HG03135 (cell line): ENCODE data around the gene KRTAP2-4.
"Not testable (repeated sequence)": the region's sequence is repeated elsewhere in the genome, so short reads cannot be mapped to it uniquely, and the experiment has no call there.

Experiments
- ATAC-seq: cut with Tn5 transposase; IDR thresholded peaks from one replicate; pipeline ENCODE4 v1.9.1; 2021; ENCODE audit warnings: mild to moderate bottlenecking, moderate library complexity; ENCODE audit not compliant: unreplicated experiment

The KRTAP2-4 gene

DNA sequence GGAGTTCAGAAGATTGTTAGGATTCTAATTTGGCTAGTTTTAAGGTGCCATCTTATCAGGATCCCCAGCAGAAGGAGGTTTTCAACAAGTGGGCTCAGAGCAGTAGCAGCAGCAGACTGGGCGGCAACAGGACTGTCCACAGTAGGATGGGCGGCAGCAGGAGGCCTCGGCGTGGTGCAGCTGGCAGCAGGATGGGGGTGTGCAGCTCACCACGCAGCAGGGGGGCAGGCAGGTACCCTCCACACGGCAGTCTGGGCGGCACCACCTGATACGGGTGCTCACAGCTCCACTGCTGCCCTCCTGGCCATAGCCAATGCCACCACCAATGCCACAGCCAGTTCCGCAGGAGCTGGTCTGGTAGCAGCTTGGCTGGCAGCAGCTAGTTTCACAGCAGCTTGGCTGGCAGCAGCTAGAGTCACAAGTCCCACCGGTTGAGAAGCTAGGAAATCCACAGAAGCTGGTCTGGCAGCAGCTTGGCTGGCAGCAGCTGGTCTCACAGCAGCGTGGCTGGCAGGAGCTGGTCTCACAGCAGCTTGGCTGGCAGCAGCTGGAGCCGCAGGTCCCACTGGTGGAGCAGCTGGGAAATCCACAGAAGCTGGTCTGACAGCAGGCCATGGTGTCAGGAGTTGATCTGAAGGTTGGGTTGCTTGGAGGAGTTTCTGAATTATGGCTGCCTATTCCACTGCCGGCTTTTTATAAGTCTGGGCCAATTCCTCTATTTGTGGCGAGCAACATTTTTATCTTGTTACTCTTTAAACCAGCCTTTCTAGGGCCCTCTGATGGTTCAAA lies 24.7 kb downstream of the KRTAP2-4 start, which contains the start of gene KRTAP1-1:
TSS of gene KRTAP1-1 (minus strand) at position 668 of the 789 bp plus-strand sequence. CDS start at position 615, 53 bp downstream.
- ATAC-seq = not testable (repeated sequence)

DNA sequence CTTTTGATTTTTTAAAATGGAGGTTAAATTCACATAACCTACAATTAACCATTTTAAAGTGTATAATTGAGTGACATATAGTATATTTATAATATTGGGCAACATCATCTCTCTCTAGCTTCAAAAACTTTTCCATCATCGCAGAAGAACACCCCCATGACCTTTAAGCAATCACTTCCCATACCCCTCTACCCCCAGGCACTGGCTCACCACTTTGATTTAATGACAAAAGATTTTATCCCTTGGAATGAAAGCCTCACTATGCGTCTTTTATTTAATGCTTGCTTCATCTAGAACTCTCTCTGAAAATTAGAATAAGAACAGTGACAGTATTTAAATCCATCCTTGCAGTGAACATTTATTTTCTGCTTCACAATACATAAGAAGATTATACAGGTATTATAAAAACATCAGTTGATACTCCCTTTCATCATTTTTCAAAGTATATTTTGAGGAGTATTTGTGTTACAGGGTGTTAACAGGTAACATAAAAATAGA lies 27.8 kb downstream of the KRTAP2-4 start:
- ATAC-seq = no peak

DNA sequence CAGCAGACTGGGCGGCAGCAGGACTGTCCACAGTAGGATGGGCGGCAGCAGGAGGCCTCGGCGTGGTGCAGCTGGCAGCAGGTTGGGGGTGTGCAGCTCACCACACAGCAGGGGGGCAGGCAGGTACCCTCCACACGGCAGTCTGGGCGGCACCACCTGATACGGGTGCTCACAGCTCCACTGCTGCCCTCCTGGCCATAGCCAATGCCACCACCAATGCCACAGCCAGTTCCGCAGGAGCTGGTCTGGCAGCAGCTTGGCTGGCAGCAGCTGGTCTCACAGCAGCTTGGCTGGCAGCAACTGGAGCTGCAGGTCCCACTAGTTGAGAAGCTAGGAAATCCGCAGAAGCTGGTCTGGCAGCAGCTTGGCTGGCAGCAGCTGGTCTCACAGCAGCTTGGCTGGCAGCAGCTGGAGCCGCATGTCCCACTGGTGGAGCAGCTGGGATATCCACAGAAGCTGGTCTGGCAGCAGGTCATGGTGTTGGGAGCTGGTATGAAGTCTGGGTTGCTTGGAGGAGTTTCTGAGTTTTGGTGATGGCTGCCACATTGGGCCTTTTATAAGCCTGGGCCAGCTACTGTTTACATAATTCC lies 31.2 kb downstream of the KRTAP2-4 start, which contains the start of gene KRTAP1-3:
TSS of gene KRTAP1-3 (minus strand) at position 529 of the 590 bp plus-strand sequence. CDS start at position 476, 53 bp downstream.
- not testable (repeated sequence) for ATAC-seq

DNA sequence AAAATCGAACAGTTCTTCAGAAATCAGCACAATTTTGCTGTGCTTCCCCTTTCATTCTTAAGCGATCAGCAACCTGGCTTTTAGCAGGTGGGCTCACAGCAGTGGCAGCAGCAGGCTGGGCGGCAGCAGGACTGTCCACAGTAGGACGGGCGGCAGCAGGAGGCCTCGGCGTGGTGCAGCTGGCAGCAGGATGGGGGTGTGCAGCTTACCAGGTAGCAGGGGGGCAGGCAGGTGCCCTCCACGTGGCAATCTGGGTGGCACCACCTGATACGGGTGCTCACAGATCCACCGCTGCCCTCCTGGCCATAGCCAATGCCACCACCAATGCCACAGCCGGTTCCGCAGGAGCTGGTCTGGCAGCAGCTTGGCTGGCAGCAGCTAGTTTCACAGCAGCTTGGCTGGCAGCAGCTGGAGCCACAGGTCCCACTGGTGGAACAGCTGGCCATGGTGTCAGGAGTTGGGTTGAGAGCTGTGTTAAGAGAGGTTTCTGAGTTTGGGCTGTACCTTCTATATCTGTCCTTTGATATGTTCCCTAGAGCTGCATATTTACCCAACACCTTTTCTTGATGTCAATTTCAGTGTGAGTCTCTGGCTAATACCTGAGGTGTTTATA lies 35.9 kb downstream of the KRTAP2-4 start, which contains the start of gene KRTAP1-4:
TSS of gene KRTAP1-4 (minus strand) at position 563 of the 613 bp plus-strand sequence. CDS start at position 446, 117 bp downstream.
- ATAC-seq = no peak

DNA sequence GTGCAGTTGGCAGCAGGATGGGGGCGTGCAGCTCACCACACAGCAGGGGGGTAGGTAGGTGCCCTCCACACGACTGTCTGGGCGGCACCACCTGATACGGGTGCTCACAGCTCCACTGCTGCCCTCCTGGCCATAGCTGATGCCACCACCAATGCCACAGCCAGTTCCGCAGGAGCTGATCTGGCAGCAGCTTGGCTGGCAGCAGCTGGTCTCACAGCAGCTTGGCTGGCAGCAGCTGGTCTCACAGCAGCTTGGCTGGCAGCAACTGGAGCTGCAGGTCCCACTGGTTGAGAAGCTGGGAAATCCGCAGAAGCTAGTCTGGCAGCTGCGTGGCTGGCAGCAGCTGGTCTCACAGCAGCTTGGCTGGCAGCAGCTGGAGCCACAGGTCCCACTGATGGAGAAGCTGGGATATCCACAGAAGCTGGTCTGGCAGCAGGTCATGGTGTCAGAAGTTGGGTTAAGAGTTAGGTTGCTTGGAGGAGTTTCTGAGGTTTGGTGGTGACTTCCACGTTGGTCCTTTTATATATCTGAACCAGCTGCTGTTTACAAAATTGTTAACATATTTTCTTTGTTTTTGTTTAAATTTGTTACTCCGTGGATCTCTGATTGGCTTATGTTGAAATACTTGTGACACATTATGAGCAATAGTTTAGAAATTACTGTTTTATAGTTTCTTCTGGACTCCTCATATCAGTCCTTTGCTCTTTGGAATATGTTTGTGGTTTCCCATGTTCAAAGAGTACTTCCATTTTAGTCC lies 38.8 kb downstream of the KRTAP2-4 start, which contains the start of gene KRTAP1-5:
TSS of gene KRTAP1-5 (minus strand) at position 494 of the 757 bp plus-strand sequence. CDS start at position 441, 53 bp downstream.
- no peak for ATAC-seq

DNA sequence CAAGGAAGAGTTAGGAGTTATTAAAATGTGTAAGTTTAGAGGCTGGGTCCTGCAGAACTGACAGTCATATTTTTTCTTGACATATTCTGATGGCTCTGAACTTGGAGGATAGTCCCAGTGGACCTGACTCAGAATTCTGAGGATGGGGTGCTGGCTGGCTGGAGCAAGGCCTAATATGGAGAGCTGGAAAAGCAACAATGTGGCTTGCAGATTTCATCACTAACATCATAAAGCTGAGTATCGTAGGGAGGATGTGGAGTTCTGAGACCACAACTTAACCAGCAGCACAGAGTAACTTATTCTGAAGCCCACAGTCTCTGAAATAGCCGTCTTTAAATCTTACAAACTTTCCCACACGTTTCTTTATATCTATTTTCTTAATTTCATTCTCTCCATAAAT lies 41.0 kb downstream of the KRTAP2-4 start:
- ATAC-seq = no peak

DNA sequence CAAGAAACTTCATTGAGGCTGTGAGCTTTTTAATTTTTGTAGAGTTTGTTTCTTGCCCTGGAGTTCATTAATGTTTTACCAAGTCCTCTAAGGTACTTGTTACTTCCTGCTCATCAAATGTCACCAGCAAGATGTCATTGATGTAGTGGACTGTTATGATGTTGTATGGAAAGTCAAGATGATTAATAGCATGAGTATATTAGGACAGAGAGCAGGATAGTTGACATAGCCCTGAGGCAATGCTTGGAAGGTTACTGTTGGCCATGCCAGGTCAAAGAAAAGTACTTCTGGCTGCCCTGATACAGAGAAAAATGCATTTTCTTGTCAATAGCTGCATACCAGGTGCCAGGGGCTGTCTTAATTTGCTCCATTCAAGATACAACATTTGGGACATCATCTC lies 45.3 kb downstream of the KRTAP2-4 start:
- ATAC-seq = no peak

DNA sequence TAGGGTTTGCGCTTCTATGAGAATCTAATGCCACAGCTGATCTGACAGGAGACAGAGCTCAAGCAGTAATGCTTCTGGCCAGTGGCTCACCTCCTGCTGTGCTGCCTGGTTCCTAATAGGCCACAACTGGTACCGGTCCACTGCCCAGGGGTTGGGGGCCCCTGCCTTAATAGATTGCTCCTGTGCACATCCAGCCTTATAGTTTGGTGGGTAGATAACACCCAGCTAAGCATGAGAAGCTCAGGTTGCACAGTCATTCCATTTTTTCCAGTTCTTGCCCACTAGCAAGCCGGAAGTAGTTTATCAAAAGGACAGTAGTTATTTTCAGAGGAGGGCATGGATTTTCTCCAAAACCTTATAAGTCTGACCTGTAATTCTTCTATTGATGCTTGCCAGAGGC lies 46.3 kb downstream of the KRTAP2-4 start:
- no peak for ATAC-seq

DNA sequence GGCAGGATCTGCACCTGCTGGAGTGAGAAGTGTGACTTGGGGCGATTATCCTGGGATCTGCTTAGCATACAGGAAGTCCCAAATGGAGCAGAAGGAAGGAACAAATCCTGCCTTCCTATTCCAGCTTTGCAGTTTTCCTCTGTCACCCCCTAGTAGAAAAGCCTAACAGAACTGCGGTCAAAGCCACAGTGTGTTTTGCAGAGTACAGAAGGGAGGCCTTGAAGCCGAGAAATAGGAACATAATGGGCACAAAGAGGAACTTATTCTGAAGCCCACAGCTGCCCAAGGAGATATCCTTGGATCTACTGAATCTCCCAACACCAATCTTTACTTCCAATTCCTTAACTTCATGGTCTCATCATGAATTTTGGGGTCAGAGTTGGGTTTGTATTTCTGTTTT lies 47.1 kb downstream of the KRTAP2-4 start:
- ATAC-seq = no peak

DNA sequence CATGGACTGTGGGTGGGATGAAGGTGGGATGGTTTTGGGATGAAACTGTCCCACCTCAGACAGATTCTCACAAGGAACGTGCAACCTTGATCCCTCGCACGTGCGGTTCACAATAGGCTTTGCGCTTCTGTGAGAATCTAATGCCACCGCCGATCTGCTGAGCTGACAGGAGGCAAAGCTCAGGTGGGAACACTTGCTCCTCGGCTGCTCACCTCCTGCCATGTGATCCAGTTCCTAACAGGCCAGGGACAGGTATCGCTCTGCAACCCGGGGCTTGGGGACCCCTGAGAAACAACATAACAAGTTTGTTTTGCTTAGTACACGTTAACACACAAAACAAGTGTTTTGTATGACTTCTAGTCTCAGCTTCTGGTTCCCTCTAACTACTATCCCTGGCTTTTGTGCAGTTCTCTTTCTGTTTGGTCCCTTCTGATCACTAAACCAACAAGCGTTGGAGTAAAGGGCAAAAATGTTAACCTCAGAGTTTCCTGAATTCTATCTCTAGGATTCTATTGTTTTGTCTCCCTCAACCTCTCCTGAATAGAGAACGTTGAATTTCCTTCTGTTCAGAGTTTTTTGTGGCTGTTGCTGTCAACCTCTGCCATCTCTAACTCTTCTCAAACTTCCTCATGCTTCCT lies 49.0 kb downstream of the KRTAP2-4 start:
- no peak for ATAC-seq

DNA sequence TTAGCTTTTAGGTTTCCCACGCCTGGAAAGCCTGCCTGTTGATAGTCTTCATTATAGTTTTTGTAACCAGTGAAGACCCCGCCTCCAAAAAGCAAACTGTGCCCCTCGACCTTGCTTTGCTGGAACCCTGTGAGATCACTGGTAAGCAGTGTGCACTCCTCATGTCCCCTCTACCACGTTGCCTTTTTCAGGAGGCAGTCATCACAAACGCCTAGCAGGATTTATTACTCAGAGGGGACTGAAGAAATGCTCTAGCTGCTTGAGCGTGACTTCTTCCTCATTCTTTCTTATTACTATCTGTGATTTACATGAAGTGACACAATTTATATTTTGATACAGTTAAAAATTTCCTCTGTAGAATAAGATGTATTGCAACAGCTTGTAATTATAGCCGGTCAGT lies 50.2 kb downstream of the KRTAP2-4 start:
- no peak for ATAC-seq
